GM18867 (cell line): ENCODE data around the gene OTUD5.

Experiments
- ATAC-seq: cut with Tn5 transposase; IDR thresholded peaks from one replicate; pipeline ENCODE4 v1.9.1; 2021; ENCODE audit warnings: mild to moderate bottlenecking, moderate library complexity; ENCODE audit not compliant: unreplicated experiment

The OTUD5 gene

GRCh38 chrX:48938721-48939425 is 18.5 kb downstream of the OTUD5 start:
- peak; percentile 56 for ATAC-seq

DNA sequence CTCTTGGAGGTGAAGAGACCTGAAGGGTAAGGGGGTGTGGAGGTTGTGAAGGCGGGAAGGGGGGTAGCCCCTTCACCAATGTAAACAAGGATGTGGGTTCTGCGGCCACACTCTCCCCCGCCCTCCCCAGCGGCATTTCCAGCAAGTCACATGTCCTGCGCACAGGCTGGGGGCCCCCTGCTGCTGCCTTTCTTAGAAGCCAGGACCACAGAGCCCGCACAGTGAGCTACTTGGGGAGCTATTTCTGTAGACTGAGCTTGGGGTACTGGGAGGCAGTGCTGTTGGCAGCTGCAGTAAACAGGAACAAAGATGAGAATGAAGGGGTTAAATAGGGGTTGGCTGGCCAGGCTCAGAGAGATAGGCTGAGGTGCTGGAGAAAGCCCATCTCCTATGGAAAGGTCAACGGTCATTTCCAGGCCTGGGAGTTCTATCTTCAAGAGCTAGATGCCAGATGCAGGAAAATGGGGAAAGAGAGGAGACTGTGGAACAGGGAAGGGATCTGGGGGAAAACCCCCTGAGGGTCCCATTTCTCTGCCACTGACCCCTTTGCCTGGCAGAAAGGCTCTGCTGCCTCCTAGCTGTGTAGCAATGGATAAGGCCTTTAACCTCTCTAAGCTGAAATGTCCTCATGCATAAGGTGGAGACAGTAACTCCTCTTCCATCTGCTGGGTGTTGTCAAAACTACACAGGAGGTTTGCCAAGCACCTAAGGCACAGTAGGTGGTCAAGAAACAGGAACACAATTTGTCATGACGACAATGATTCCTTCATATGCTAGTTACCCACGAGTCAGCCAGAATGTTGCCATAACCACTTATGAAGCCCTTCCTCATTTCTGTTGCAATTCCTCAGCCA is 20.1 kb downstream of the OTUD5 start:
- peak; percentile 64 for ATAC-seq

DNA sequence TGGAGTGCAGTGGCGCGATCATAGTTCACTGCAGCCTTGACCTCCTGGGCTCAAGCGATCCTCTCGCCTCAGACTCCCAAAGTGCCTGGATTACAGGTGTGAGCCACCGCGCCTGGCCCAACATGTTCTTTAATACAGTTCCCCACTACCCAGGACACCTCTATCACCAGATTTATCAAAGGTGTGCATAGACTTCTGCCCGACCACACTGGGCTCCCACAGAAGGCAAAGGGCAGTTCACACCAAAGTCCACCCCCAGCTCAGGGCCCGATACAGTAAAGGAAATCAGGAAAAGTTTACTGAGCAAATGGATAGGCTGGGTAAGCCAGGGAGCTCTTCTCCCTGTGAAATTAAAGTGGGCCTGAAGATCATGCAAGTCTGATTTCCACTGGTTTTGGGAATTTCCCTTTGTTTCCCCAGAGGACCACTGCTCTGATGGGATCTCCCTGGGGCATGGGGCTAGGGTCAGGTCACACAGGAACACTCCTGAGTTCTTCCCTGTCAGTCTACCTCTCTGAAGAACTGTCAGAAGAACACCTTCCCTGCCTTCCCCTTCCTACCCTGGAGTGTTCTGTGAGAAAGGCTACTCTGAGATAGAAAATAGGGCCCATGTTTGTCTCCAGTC is 20.9 kb downstream of the OTUD5 start:
- no peak for ATAC-seq

- ATAC-seq, result no peak
These were observed 22.1 kb downstream of the OTUD5 start for GRCh38 chrX:48935301-48935670.

GRCh38 chrX:48934581-48935300 is 22.7 kb downstream of the OTUD5 start:
- ATAC-seq, result no peak

DNA sequence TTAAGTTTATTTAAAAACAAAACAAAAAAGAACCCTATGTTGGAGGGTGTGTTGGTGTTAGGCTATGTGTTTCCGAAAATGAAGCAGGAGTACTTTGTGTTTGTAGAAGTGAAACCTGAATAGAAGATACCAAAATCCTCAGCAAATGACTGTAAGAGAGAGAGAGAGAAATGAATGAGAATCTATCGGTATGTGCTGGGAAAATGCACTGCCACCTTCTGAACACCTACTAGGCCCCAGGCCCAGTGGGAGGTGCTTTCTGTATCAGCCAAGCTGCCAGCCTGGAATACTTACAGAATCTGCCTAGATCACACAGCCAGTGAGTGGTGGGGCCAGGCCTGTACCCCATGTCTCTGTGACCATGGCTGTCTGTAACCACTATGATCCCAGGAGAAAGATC is 23.6 kb downstream of the OTUD5 start:
- ATAC-seq, result no peak

GRCh38 chrX:48927736-48928382 is 29.5 kb downstream of the OTUD5 start:
- ATAC-seq, result no peak

DNA sequence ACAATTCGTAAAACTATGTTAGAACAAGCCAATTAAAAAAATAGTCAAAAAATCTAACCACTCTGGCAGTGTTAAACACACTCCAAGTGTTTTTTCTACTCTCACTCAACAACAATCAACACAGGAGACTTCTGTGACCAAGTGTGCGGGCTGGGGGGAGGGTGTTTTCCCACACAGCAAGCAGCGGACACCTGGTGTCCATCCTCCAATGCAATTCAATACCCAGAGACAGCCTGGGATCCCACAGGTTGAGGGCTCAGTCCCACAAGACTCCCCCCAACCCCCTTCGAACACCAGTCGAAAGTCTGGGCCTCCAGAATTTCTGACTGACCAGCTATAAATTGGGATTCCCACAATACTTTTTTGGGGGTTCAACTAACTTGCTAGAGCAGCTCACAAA is 30.3 kb downstream of the OTUD5 start:
- ATAC-seq, result no peak

- no peak for ATAC-seq
These were observed 33.1 kb downstream of the OTUD5 start for GRCh38 chrX:48924270-48924669.

GRCh38 chrX:48923771-48924170 is 33.6 kb downstream of the OTUD5 start:
- no peak for ATAC-seq

DNA sequence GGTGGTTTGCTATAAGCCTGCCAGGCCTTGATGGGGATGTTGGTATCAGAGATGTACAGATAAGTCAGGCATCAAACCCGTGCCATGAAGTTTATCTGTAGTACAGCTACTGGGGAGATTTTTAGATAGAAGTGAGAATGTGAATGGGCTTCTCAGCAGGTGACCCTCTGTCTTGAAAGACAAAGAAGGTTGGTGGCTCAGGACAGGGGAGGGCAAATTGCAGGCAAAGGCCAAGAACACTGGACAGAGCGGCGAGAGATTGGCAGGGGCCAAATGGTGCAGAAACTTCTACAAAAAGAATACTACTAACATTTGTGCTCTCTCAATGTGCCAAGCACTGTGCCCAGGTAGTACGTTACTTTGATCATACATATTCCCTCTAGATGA is 36.7 kb downstream of the OTUD5 start:
- no peak for ATAC-seq

DNA sequence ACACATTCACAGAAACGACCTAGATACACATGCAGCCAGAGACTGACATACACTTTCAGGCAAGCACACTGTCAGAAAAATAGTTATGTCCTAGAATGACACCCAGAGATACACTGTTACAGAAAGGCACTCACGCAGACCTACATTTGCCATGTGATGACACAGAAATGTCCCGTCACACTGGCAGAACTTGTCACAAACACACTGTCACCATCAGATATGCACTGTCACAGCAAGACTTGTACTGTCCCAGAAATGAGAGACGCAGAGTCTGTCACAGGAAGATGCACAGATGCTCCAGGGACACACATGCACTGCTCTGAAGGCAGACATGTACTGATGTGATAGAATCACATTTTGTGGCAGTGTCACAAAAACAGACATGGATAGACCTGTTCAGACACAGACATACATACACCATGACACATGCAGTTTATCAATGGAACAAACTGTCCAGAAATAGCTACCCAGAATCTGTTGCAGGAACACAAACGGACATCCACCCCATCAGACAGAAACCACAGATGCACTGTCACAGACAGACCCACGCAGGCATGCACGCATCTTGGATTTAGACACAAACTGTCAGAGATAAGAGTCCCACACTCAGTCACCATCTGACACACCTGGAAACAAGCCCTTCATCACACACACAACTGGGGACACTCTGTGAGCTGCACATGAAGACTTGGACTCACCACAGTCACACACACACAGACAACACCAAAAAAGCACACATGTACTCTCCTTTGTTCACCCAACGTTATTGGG is 37.3 kb downstream of the OTUD5 start:
- no peak for ATAC-seq

GRCh38 chrX:48919360-48919841 is 38.0 kb downstream of the OTUD5 start:
- ATAC-seq, result no peak

DNA sequence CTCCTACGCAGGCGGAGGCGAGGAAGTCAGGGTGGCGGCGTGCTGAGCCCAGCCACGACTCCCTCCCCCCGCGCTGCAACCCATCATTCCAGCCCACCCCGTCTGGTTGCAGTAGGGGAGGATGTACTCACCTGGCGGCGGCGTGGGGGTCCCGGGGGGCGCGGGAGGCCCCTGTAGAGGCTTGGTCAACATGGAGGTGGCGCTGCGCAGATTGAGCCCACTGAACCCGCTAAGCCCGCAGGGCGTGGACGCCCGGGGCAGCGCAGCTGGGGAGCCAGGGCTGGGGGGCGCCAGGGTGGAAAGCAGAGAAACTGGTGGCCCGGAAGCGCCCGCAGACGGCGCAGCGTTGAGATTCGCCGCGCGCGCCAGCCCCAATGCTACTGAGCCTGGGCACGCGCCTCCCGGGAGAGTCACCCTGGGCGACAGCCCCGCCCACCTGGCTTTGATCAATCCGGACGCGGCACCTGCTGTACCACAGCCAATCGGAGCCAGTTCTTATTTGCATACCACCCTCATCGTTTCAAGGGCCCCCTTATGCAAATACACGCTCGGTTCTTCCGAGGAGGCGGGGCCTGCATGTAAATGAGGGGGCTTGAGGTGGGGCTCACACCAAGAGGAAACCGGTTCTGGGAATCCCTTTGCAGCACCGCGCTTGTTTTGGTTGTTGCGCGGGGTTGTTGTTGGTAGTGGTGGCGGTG is 38.6 kb downstream of the OTUD5 start, which contains the start of gene PIM2:
PIM2 (minus strand) TSS at position 382 of the 698 bp plus-strand sequence; CDS start at position 192, 190 bp downstream.
- ATAC-seq, result peak; percentile 64

GRCh38 chrX:48918301-48918642 is 39.1 kb downstream of the OTUD5 start:
- no peak for ATAC-seq

DNA sequence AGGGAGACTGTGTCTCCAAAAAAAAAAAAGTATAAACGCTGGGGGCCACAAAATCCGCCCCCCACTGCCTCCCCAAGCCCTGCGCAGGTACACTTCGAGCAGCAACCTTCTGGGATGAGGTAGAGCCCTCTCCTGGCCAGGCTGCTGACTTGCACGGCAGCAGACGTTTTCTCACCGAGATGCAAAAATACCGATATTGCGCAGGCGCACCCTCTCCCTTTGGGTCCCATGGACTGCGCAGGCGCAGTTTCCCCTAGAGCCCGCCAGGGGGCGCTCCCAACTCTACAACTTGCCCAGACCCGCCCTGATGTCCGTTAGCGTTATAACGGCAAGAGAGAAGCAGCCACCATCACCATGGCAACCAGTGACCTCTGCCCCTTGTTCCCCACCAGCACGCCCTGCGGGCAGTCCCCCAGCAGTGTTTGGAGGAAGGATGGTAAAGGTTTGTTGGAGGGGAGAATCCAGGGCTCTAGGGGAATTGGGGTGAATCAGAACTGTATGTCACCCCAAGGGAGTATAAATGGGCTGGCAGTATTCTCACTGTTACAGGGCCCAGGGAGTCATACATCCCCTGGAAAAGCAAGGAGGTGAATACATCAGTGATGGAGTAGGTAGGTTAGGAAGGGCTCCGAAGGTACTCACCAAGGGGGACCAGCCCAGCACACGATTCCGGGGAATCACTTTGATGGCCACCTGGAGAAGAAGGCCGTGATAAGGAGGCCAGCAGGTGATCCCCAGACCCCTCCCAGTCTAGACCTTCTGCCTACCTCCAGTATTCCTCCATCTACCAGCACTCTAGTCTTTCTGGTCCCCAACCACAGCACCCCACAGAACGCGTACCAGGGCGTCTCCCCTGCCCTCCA is 40.0 kb downstream of the OTUD5 start:
- peak; percentile 46 for ATAC-seq

- no peak for ATAC-seq
These were observed 42.6 kb downstream of the OTUD5 start for GRCh38 chrX:48914593-48915493.
